ENCODE data around the gene CTTN.

Gene CTTN

GRCh38 chr11:70434813-70435278, 36.5 kb downstream of the CTTN start:
- H3K9ac ChIP-seq (ENCODE audit: insufficient read length, low read depth): no peak overlapping the region
- H3K36me3 ChIP-seq (ENCODE audit: insufficient read depth, insufficient read length, low read length): peaks cover 93% of the 10 kb centered on the region
- no peak overlapping the region for H3K4me3 ChIP-seq (ENCODE audit: insufficient read length, low read depth)
- DNase-seq (ENCODE audit: low read depth, low spot score): no peak
- H3K4me1 ChIP-seq (ENCODE audit: insufficient read depth, insufficient read length): peaks cover 21% of the 10 kb centered on the region
- no peaks in the 10 kb centered on the region for H3K27me3 ChIP-seq (ENCODE audit: insufficient read depth, insufficient read length)
- no peaks in the 10 kb centered on the region for H3K9me3 ChIP-seq (ENCODE audit: insufficient read depth, low read length)
- TF ChIP-seq YY1 (IDR thresholded peaks at IDR 0.05; ENCODE audit: insufficient read depth, insufficient read length) (no peak), ZNF274 (IDR thresholded peaks at IDR 0.05; ENCODE audit: low read depth, low read length) (no peak)

- Histone ChIP-seq H3K36me3 (ENCODE audit: insufficient read depth, insufficient read length, low read length) (peaks cover 91% of the 10 kb centered on the region), H3K4me1 (ENCODE audit: insufficient read depth, insufficient read length) (peaks cover 18% of the 10 kb centered on the region), H3K9ac (ENCODE audit: insufficient read length, low read depth) (no peak overlapping the region), H3K9me3 (ENCODE audit: insufficient read depth, low read length) (no peaks in the 10 kb centered on the region), H3K4me3 (ENCODE audit: insufficient read length, low read depth) (no peak overlapping the region), H3K27me3 (ENCODE audit: insufficient read depth, insufficient read length) (no peaks in the 10 kb centered on the region)
- TF ChIP-seq YY1 (IDR thresholded peaks at IDR 0.05; ENCODE audit: insufficient read depth, insufficient read length) (no peak), ZNF274 (IDR thresholded peaks at IDR 0.05; ENCODE audit: low read depth, low read length) (no peak), SUZ12 (IDR thresholded peaks at IDR 0.05; ENCODE audit: extremely low read depth, insufficient read depth, insufficient read length) (no peak)
- DNase-seq (ENCODE audit: low read depth, low spot score): no peak
These were observed 37.0 kb downstream of the CTTN start for GRCh38 chr11:70435361-70435760.

DNA sequence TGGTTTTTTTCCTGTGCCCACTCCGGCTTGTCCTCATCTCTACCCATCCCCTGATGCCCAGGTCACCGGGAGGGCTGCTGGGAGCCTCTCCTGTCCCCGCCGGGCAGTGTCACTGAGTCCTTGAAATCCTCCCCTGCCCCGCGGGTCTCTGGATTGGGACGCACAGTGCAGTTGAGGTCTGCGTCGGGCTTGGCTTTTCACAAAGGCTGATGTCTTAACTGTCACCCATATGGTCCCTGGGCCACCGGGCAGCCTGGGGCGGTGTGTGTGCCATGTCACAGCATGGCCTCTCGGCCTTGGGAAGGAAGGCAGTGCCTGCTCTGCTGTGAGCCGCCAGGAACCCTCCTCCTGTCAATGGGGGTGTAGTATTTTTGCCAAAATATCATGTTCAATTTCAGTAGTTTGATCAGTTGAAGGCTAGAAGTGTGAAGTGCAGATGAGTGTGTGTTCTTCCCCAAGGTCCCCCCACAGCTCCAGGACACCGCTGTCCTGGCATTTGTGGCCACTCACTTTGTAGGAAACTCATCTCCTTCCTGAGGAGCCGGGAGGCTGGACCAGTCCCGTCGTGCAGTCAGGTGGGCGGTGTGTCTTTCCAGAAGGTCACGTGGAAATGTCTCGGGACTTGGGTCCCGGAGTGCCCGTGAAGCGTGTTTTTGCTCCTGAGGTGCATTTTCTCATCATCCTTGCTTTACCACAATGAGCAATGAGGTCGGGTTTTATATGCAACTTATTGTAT, 37.6 kb downstream of the CTTN start:
- no peak for DNase-seq (ENCODE audit: low read depth, low spot score)
- Histone ChIP-seq H3K4me3 (ENCODE audit: insufficient read length, low read depth) (no peak overlapping the region), H3K9ac (ENCODE audit: insufficient read length, low read depth) (no peak overlapping the region), H3K4me1 (ENCODE audit: insufficient read depth, insufficient read length) (peaks cover 16% of the 10 kb centered on the region), H3K27me3 (ENCODE audit: insufficient read depth, insufficient read length) (no peaks in the 10 kb centered on the region), H3K9me3 (ENCODE audit: insufficient read depth, low read length) (no peaks in the 10 kb centered on the region), H3K36me3 (ENCODE audit: insufficient read depth, insufficient read length, low read length) (peaks cover 86% of the 10 kb centered on the region)
- TF ChIP-seq SUZ12 (IDR thresholded peaks at IDR 0.05; ENCODE audit: extremely low read depth, insufficient read depth, insufficient read length) (no peak), ZNF274 (IDR thresholded peaks at IDR 0.05; ENCODE audit: low read depth, low read length) (no peak), YY1 (IDR thresholded peaks at IDR 0.05; ENCODE audit: insufficient read depth, insufficient read length) (no peak)

DNA sequence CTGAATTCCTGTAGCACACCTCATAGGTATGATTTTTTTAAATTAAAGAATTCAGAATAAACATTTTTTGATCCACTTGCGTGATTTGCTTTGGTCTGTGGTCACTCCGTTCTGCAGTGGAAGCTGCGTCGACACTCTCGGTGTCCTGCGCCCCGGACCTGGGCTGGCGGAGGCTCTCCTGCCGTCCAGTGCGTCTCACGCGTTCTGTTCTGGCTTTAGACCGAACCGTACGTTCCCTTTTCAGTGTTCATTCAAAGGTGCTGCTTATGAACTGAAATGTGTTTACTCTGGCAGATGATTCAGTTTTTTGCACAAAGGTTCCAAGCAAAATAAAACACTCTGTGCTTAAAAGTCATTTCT, 38.2 kb downstream of the CTTN start:
- Histone ChIP-seq H3K4me3 (ENCODE audit: insufficient read length, low read depth) (no peak overlapping the region), H3K9ac (ENCODE audit: insufficient read length, low read depth) (no peak overlapping the region), H3K9me3 (ENCODE audit: insufficient read depth, low read length) (no peaks in the 10 kb centered on the region), H3K4me1 (ENCODE audit: insufficient read depth, insufficient read length) (peaks cover 13% of the 10 kb centered on the region), H3K36me3 (ENCODE audit: insufficient read depth, insufficient read length, low read length) (peaks cover 80% of the 10 kb centered on the region), H3K27me3 (ENCODE audit: insufficient read depth, insufficient read length) (no peaks in the 10 kb centered on the region)
- no peak for DNase-seq (ENCODE audit: low read depth, low spot score)
- TF ChIP-seq ZNF274 (IDR thresholded peaks at IDR 0.05; ENCODE audit: low read depth, low read length) (no peak), YY1 (IDR thresholded peaks at IDR 0.05; ENCODE audit: insufficient read depth, insufficient read length) (no peak), SUZ12 (IDR thresholded peaks at IDR 0.05; ENCODE audit: extremely low read depth, insufficient read depth, insufficient read length) (no peak)

- TF ChIP-seq SUZ12 (IDR thresholded peaks at IDR 0.05; ENCODE audit: extremely low read depth, insufficient read depth, insufficient read length): no peak
- no peak for TF ChIP-seq YY1 (IDR thresholded peaks at IDR 0.05; ENCODE audit: insufficient read depth, insufficient read length)
- TF ChIP-seq ZNF274 (IDR thresholded peaks at IDR 0.05; ENCODE audit: low read depth, low read length): no peak
- Histone ChIP-seq H3K27me3 (ENCODE audit: insufficient read depth, insufficient read length) (no peaks in the 10 kb centered on the region), H3K9ac (ENCODE audit: insufficient read length, low read depth) (no peak overlapping the region), H3K4me1 (ENCODE audit: insufficient read depth, insufficient read length) (peaks cover 5% of the 10 kb centered on the region), H3K4me3 (ENCODE audit: insufficient read length, low read depth) (no peak overlapping the region), H3K9me3 (ENCODE audit: insufficient read depth, low read length) (no peaks in the 10 kb centered on the region), H3K36me3 (ENCODE audit: insufficient read depth, insufficient read length, low read length) (peaks cover 73% of the 10 kb centered on the region)
- no peak for DNase-seq (ENCODE audit: low read depth, low spot score)
These were observed 38.9 kb downstream of the CTTN start for GRCh38 chr11:70437111-70437784.

DNA sequence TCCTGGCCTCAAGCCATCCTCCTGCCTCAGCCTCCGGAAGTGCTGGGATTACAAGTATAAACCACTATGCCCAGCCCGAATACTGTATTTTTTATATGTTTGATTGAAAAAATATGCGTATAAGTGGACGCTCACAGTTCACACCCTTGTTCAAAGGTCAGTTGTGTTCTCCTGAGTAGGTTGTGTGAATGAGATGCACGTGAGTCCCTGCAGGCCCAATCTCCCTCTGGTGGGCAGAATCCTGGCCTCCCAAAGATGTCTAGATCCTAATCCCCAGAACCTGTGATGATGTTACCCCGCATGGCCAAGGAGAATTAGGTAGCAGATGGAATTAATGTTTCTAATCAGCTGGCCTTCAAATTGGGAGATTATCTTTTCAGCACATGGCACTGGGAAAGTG, 41.9 kb downstream of the CTTN start:
- TF ChIP-seq SUZ12 (IDR thresholded peaks at IDR 0.05; ENCODE audit: extremely low read depth, insufficient read depth, insufficient read length) (no peak), ZNF274 (IDR thresholded peaks at IDR 0.05; ENCODE audit: low read depth, low read length) (no peak), YY1 (IDR thresholded peaks at IDR 0.05; ENCODE audit: insufficient read depth, insufficient read length) (no peak)
- H3K27me3 ChIP-seq (ENCODE audit: insufficient read depth, insufficient read length): no peaks in the 10 kb centered on the region
- peaks cover 2% of the 10 kb centered on the region for H3K4me1 ChIP-seq (ENCODE audit: insufficient read depth, insufficient read length)
- no peaks in the 10 kb centered on the region for H3K9me3 ChIP-seq (ENCODE audit: insufficient read depth, low read length)
- H3K9ac ChIP-seq (ENCODE audit: insufficient read length, low read depth): no peak overlapping the region
- DNase-seq (ENCODE audit: low read depth, low spot score): no peak
- peaks cover 43% of the 10 kb centered on the region for H3K36me3 ChIP-seq (ENCODE audit: insufficient read depth, insufficient read length, low read length)
- H3K4me3 ChIP-seq (ENCODE audit: insufficient read length, low read depth): no peak overlapping the region

DNA sequence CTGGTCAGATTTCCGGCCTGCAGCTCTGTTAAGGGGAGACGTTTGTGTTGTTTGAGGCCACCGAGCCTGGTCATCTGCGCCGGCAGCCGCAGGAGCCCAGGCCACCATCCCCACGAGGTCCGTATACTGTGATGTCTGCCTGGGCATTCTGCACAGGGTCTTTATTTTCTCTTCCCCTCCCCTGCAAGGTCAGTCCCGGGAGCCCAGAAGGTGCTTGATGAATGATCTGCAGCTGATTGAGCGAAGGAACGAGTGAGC, 45.4 kb downstream of the CTTN start:
- no peaks in the 10 kb centered on the region for H3K27me3 ChIP-seq (ENCODE audit: insufficient read depth, insufficient read length)
- no peak for TF ChIP-seq ZNF274 (IDR thresholded peaks at IDR 0.05; ENCODE audit: low read depth, low read length)
- TF ChIP-seq YY1 (IDR thresholded peaks at IDR 0.05; ENCODE audit: insufficient read depth, insufficient read length): no peak
- TF ChIP-seq SUZ12 (IDR thresholded peaks at IDR 0.05; ENCODE audit: extremely low read depth, insufficient read depth, insufficient read length): no peak
- H3K9ac ChIP-seq (ENCODE audit: insufficient read length, low read depth): no peak overlapping the region
- no peak for DNase-seq (ENCODE audit: low read depth, low spot score)
- H3K36me3 ChIP-seq (ENCODE audit: insufficient read depth, insufficient read length, low read length): peaks cover 10% of the 10 kb centered on the region
- H3K4me3 ChIP-seq (ENCODE audit: insufficient read length, low read depth): no peak overlapping the region
- 0 out of 2 replicates have a peak, but pooled peaks cover under 1% of the 10 kb centered on the region for H3K9me3 ChIP-seq (ENCODE audit: insufficient read depth, low read length)
- H3K4me1 ChIP-seq (ENCODE audit: insufficient read depth, insufficient read length): peaks cover 2% of the 10 kb centered on the region

Data from NT2/D1 (cell line).